ENCODE data around the gene PYROXD2. TPM values are rescaled to one million over a fixed set of nuclear protein-coding genes. Genes with fewer than 3 reads are reported as not detected.

PYROXD2 gene
- total RNA-seq, 1 experiment from 2014 or later: 8.1 TPM

- H3K4me3 Mint-ChIP-seq: no peak overlapping the region
- H3K27ac Mint-ChIP-seq: no peak overlapping the region
- ATAC-seq (no peak), DNase-seq (ENCODE audit: low spot score) (no peak)
- peaks cover 13% of the 10 kb centered on the region for H3K4me1 Mint-ChIP-seq
- H3K27me3 Mint-ChIP-seq (ENCODE audit: low read depth): peaks cover 15% of the 10 kb centered on the region
- H3K9me3 Mint-ChIP-seq: no peaks in the 10 kb centered on the region
- ChIA-PET CTCF (no interaction called here), POLR2A (no interaction called here)
- no peaks in the 10 kb centered on the region for H3K36me3 Mint-ChIP-seq
- no peak for TF ChIP-seq OVOL2 (CRISPR knock-in tag; IDR thresholded peaks at IDR 0.05; ENCODE audit: borderline replicate concordance)
- no peak for TF ChIP-seq ZNF423 (CRISPR knock-in tag; IDR thresholded peaks at IDR 0.05)
- TF ChIP-seq, protein P1, sequence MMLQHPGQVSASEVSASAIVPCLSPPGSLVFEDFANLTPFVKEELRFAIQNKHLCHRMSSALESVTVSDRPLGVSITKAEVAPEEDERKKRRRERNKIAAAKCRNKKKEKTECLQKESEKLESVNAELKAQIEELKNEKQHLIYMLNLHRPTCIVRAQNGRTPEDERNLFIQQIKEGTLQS (CRISPR knock-in tag; conservative IDR thresholded peaks at IDR 0.05): no peak
- TF ChIP-seq, protein P2, sequence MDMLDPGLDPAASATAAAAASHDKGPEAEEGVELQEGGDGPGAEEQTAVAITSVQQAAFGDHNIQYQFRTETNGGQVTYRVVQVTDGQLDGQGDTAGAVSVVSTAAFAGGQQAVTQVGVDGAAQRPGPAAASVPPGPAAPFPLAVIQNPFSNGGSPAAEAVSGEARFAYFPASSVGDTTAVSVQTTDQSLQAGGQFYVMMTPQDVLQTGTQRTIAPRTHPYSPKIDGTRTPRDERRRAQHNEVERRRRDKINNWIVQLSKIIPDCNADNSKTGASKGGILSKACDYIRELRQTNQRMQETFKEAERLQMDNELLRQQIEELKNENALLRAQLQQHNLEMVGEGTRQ (CRISPR knock-in tag; IDR thresholded peaks at IDR 0.05): no peak
- TF ChIP-seq EMX1 (CRISPR knock-in tag; IDR thresholded peaks at IDR 0.05): no peak
- no peak for TF ChIP-seq SMAD4 (CRISPR knock-in tag; IDR thresholded peaks at IDR 0.05)
- TF ChIP-seq, protein P3, sequence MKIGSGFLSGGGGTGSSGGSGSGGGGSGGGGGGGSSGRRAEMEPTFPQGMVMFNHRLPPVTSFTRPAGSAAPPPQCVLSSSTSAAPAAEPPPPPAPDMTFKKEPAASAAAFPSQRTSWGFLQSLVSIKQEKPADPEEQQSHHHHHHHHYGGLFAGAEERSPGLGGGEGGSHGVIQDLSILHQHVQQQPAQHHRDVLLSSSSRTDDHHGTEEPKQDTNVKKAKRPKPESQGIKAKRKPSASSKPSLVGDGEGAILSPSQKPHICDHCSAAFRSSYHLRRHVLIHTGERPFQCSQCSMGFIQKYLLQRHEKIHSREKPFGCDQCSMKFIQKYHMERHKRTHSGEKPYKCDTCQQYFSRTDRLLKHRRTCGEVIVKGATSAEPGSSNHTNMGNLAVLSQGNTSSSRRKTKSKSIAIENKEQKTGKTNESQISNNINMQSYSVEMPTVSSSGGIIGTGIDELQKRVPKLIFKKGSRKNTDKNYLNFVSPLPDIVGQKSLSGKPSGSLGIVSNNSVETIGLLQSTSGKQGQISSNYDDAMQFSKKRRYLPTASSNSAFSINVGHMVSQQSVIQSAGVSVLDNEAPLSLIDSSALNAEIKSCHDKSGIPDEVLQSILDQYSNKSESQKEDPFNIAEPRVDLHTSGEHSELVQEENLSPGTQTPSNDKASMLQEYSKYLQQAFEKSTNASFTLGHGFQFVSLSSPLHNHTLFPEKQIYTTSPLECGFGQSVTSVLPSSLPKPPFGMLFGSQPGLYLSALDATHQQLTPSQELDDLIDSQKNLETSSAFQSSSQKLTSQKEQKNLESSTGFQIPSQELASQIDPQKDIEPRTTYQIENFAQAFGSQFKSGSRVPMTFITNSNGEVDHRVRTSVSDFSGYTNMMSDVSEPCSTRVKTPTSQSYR (CRISPR knock-in tag; IDR thresholded peaks at IDR 0.05): no peak
- TF ChIP-seq GRHL2 (CRISPR knock-in tag; IDR thresholded peaks at IDR 0.05; ENCODE audit: insufficient replicate concordance, severe bottlenecking): no peak
- TF ChIP-seq, protein P4, sequence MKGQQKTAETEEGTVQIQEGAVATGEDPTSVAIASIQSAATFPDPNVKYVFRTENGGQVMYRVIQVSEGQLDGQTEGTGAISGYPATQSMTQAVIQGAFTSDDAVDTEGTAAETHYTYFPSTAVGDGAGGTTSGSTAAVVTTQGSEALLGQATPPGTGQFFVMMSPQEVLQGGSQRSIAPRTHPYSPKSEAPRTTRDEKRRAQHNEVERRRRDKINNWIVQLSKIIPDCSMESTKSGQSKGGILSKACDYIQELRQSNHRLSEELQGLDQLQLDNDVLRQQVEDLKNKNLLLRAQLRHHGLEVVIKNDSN (CRISPR knock-in tag; IDR thresholded peaks at IDR 0.05): no peak
- no peak for TF ChIP-seq E2F5 (CRISPR knock-in tag; IDR thresholded peaks at IDR 0.05)
- TF ChIP-seq, protein P5, sequence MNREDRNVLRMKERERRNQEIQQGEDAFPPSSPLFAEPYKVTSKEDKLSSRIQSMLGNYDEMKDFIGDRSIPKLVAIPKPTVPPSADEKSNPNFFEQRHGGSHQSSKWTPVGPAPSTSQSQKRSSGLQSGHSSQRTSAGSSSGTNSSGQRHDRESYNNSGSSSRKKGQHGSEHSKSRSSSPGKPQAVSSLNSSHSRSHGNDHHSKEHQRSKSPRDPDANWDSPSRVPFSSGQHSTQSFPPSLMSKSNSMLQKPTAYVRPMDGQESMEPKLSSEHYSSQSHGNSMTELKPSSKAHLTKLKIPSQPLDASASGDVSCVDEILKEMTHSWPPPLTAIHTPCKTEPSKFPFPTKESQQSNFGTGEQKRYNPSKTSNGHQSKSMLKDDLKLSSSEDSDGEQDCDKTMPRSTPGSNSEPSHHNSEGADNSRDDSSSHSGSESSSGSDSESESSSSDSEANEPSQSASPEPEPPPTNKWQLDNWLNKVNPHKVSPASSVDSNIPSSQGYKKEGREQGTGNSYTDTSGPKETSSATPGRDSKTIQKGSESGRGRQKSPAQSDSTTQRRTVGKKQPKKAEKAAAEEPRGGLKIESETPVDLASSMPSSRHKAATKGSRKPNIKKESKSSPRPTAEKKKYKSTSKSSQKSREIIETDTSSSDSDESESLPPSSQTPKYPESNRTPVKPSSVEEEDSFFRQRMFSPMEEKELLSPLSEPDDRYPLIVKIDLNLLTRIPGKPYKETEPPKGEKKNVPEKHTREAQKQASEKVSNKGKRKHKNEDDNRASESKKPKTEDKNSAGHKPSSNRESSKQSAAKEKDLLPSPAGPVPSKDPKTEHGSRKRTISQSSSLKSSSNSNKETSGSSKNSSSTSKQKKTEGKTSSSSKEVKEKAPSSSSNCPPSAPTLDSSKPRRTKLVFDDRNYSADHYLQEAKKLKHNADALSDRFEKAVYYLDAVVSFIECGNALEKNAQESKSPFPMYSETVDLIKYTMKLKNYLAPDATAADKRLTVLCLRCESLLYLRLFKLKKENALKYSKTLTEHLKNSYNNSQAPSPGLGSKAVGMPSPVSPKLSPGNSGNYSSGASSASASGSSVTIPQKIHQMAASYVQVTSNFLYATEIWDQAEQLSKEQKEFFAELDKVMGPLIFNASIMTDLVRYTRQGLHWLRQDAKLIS (CRISPR knock-in tag; IDR thresholded peaks at IDR 0.05; ENCODE audit: borderline replicate concordance): no peak
- no peak for TF ChIP-seq NFATC4 (CRISPR knock-in tag; IDR thresholded peaks at IDR 0.05)
- TF ChIP-seq ZBTB43 (CRISPR knock-in tag; IDR thresholded peaks at IDR 0.05): no peak
- TF ChIP-seq MLX (CRISPR knock-in tag; IDR thresholded peaks at IDR 0.05): no peak
- no peak for TF ChIP-seq PRRX2 (CRISPR knock-in tag; IDR thresholded peaks at IDR 0.05)
- TF ChIP-seq IRF1 (CRISPR knock-in tag; IDR thresholded peaks at IDR 0.05): no peak
Measured at GRCh38 chr10:98463976-98464754, 49.2 kb upstream of the PYROXD2 start.

Data from WTC11 (cell line).